Osteocyte (in vitro differentiated cells): ENCODE measurements around the gene LZTFL1. TPM values are rescaled to one million over a fixed set of nuclear protein-coding genes. Genes with fewer than 3 reads are reported as not detected.

Source experiments
- DNase-seq: peaks from one replicate; pipeline ENCODE4 v3.0.0; 2021; ENCODE audit warnings: mixed read lengths; ENCODE audit not compliant: unreplicated experiment; ENCODE audit errors: extremely low spot score
- H3K27ac Mint-ChIP-seq: one replicate; pipeline ENCODE4 v1.8.0; 2021; ENCODE audit warnings: mild to moderate bottlenecking, mixed read lengths; ENCODE audit not compliant: unreplicated experiment
- H3K27me3 Mint-ChIP-seq: one replicate; pipeline ENCODE4 v1.8.0; 2021; ENCODE audit warnings: mixed read lengths; ENCODE audit not compliant: unreplicated experiment
- H3K36me3 Mint-ChIP-seq: one replicate; pipeline ENCODE4 v1.8.0; 2021; ENCODE audit warnings: mixed read lengths; ENCODE audit not compliant: unreplicated experiment
- H3K4me1 Mint-ChIP-seq: one replicate; pipeline ENCODE4 v1.8.0; 2021; ENCODE audit warnings: mixed read lengths; ENCODE audit not compliant: unreplicated experiment
- H3K4me3 Mint-ChIP-seq: one replicate; pipeline ENCODE4 v1.8.0; 2021; ENCODE audit warnings: mild to moderate bottlenecking, moderate library complexity, mixed read lengths; ENCODE audit not compliant: unreplicated experiment
- H3K9me3 Mint-ChIP-seq: one replicate; pipeline ENCODE4 v1.8.0; 2021; ENCODE audit warnings: mixed read lengths; ENCODE audit not compliant: unreplicated experiment
- total RNA-seq: library from RNA; stranded (reverse); gene quantifications from 2 replicates; pipeline ENCODE4 v1.2.1, GENCODE V29; 2021
- TF ChIP-seq, protein P1 (sequence below): fragments of 200-600 bp; sonication (generic); IDR thresholded peaks from 2 replicates; pipeline ENCODE4 v1.5.0; 2021; ENCODE audit warnings: antibody characterized with exemption, mild to moderate bottlenecking, moderate library complexity

Gene LZTFL1
- total RNA-seq, 1 donor from 2014 or later = 20.2 TPM

GRCh38 chr3:45826908-45827307 is 15.0 kb downstream of the LZTFL1 start:
- TF ChIP-seq, protein P1, sequence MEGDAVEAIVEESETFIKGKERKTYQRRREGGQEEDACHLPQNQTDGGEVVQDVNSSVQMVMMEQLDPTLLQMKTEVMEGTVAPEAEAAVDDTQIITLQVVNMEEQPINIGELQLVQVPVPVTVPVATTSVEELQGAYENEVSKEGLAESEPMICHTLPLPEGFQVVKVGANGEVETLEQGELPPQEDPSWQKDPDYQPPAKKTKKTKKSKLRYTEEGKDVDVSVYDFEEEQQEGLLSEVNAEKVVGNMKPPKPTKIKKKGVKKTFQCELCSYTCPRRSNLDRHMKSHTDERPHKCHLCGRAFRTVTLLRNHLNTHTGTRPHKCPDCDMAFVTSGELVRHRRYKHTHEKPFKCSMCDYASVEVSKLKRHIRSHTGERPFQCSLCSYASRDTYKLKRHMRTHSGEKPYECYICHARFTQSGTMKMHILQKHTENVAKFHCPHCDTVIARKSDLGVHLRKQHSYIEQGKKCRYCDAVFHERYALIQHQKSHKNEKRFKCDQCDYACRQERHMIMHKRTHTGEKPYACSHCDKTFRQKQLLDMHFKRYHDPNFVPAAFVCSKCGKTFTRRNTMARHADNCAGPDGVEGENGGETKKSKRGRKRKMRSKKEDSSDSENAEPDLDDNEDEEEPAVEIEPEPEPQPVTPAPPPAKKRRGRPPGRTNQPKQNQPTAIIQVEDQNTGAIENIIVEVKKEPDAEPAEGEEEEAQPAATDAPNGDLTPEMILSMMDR = no peak
- H3K4me3 Mint-ChIP-seq = no peak overlapping the region
- H3K4me1 Mint-ChIP-seq = no peaks in the 10 kb centered on the region
- no peaks in the 10 kb centered on the region for H3K9me3 Mint-ChIP-seq
- no peak overlapping the region for H3K27ac Mint-ChIP-seq
- no peak for DNase-seq
- H3K36me3 Mint-ChIP-seq = peaks cover 49% of the 10 kb centered on the region
- no peaks in the 10 kb centered on the region for H3K27me3 Mint-ChIP-seq

DNA sequence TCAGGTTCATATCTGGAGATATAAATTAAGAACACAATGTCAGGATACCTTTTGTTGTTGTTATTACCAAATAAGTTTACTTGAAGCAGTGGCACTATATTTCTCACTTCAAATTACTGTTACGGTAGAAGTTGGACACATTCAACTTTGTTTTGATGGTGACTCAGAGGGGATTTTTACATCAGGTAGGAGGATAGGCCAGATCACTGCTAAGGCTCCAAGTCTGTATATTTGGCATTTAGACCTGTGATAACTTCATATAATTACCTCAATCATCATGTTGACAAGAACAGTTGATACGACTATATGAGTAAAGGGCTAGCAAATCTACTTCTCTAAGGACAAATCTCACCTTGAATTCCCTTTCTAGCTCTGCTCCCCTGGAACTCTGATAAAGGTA is 15.6 kb downstream of the LZTFL1 start:
- Mint-ChIP-seq H3K27me3 (no peaks in the 10 kb centered on the region), H3K27ac (no peak overlapping the region), H3K9me3 (no peaks in the 10 kb centered on the region), H3K4me3 (no peak overlapping the region), H3K36me3 (peaks cover 46% of the 10 kb centered on the region), H3K4me1 (no peaks in the 10 kb centered on the region)
- no peak for DNase-seq
- TF ChIP-seq, protein P1 = no peak

GRCh38 chr3:45821127-45821526 is 20.8 kb downstream of the LZTFL1 start:
- peaks cover 15% of the 10 kb centered on the region for H3K36me3 Mint-ChIP-seq
- no peak for DNase-seq
- H3K4me1 Mint-ChIP-seq = peaks cover 10% of the 10 kb centered on the region
- H3K9me3 Mint-ChIP-seq = no peaks in the 10 kb centered on the region
- no peak overlapping the region for H3K4me3 Mint-ChIP-seq
- H3K27me3 Mint-ChIP-seq = no peaks in the 10 kb centered on the region
- H3K27ac Mint-ChIP-seq = no peak overlapping the region
- TF ChIP-seq, protein P1 = no peak

- no peaks in the 10 kb centered on the region for H3K9me3 Mint-ChIP-seq
- H3K4me1 Mint-ChIP-seq = peaks cover 10% of the 10 kb centered on the region
- H3K4me3 Mint-ChIP-seq = no peak overlapping the region
- TF ChIP-seq, protein P1 = no peak
- no peaks in the 10 kb centered on the region for H3K27me3 Mint-ChIP-seq
- H3K27ac Mint-ChIP-seq = no peak overlapping the region
- H3K36me3 Mint-ChIP-seq = peaks cover 11% of the 10 kb centered on the region
- DNase-seq = no peak
Observed at GRCh38 chr3:45819543-45819942, 22.4 kb downstream of the LZTFL1 start.

DNA sequence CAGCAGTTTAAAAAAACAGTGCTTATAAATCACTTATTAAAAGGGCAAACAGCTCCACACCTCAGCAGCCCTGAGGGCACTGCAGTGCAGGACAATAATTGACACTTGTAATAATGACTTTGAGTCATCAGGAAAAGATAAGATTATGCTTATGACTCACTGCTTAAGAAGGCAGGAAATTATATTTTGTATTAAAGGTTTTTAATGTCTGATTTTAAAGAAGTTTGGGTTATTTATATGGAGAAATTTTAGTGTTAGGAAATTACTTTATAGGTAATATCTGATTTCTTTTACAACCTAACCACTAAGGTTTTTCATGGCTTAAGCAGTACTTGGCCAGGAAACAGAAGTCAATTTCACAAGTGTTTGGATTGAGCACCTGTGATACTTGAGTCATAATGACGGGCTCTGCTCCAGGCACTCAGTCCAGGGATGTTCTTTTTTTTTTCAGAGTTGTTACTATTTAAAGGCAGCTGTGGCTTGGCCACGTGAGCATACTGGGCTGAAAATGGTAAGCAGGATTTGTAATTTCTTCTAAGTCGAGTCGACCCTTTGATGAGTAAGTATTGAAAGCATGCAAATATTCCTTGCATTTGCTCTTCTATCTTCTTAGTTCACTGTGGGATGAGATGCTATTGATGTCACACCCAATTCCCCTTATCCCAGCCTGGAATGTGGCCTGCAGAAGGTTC is 23.9 kb downstream of the LZTFL1 start:
- Mint-ChIP-seq H3K4me1 (peaks cover 10% of the 10 kb centered on the region), H3K27me3 (no peaks in the 10 kb centered on the region), H3K27ac (no peak overlapping the region), H3K4me3 (no peak overlapping the region), H3K9me3 (no peaks in the 10 kb centered on the region), H3K36me3 (peaks cover 13% of the 10 kb centered on the region)
- TF ChIP-seq, protein P1 = no peak
- no peak for DNase-seq
